GM12878 (cell line): ENCODE data around the gene ICA1L. TPM values are rescaled to one million over a fixed set of nuclear protein-coding genes. Genes with fewer than 3 reads are reported as not detected.

ENCODE experiments used
- ASH2L ChIP-seq: fragments of 300-600, 200-600 bp; sonication (generic); IDR thresholded peaks from 2 replicates; pipeline ENCODE4 v1.6.1; 2017; ENCODE audit warnings: low read depth, mild to moderate bottlenecking, borderline replicate concordance
- JUND ChIP-seq: IDR thresholded peaks from 2 replicates; pipeline ENCODE4 v1.6.1; 2012; ENCODE audit warnings: low read depth, mild to moderate bottlenecking, low read length, improper control_type of control experiment, moderate library complexity
- NBN ChIP-seq: fragments of 450-650 bp; IDR thresholded peaks from 2 replicates; pipeline ENCODE4 v1.6.1; 2016
- RUNX3 ChIP-seq: IDR thresholded peaks from 2 replicates; pipeline ENCODE4 v1.6.1; 2012; ENCODE audit warnings: low read length, inconsistent platforms
- SKIL ChIP-seq: fragments of 450-650 bp; IDR thresholded peaks from 2 replicates; pipeline ENCODE4 v1.6.1; 2017; ENCODE audit warnings: mild to moderate bottlenecking, low read depth, inconsistent platforms; ENCODE audit not compliant: poor library complexity, severe bottlenecking
- SMARCA5 ChIP-seq: fragments of 450-650 bp; IDR thresholded peaks from 2 replicates; pipeline ENCODE4 v1.6.1; 2017; ENCODE audit warnings: mild to moderate bottlenecking
- polyA plus RNA-seq, 11 experiments: library from polyadenylated mRNA; depleted of rRNA in 4 of 11; unstranded in 6 of 11; stranded (reverse) in 5 of 11; fragments of >200 nt; fragmentation: Nextera tagmentation in 4 of 11; fragmentation: Illumina TruSeq in 1 of 11; extraction: Ambion mirVana in 4 of 11; extraction: Trizol in 1 of 11; gene quantifications; 1 replicate in 1 of 11; 2 replicates in 10 of 11; pipeline versions ENCODE4 v1.2.1 to v1.2.3, GENCODE V29; 2011 to 2016; ENCODE audit warnings: inconsistent platforms in 2 of 11, missing spikeins in 2 of 11, low read depth in 1 of 11
- total RNA-seq, 4 experiments: library from RNA; depleted of rRNA in 3 of 4; stranded (reverse); fragments of >200 nt in 3 of 4; fragmentation: Illumina TruSeq in 1 of 4; extraction: Trizol in 1 of 4; gene quantifications; 2 replicates each; pipeline versions ENCODE4 v1.2.1 to v1.2.3, GENCODE V29; 2013 to 2021
- TF ChIP-seq, protein P1 (sequence below): fragments of 450-650 bp; IDR thresholded peaks from 2 replicates; pipeline ENCODE4 v1.6.1; 2018; ENCODE audit warnings: borderline replicate concordance, mild to moderate bottlenecking; ENCODE audit not compliant: partially characterized antibody
- TF ChIP-seq, protein P2 (sequence below): IDR thresholded peaks from 2 replicates; pipeline ENCODE4 v1.6.1; 2012; ENCODE audit warnings: improper control_type of control experiment, low read depth, low read length; ENCODE audit not compliant: insufficient replicate concordance

ICA1L gene
- total and polyA plus RNA-seq, 10 of the 15 experiments (the other 5 are each of a cell fraction or from before 2014, with no cell fraction given): 0.85 to 7.4 (median 3.6) TPM

DNA sequence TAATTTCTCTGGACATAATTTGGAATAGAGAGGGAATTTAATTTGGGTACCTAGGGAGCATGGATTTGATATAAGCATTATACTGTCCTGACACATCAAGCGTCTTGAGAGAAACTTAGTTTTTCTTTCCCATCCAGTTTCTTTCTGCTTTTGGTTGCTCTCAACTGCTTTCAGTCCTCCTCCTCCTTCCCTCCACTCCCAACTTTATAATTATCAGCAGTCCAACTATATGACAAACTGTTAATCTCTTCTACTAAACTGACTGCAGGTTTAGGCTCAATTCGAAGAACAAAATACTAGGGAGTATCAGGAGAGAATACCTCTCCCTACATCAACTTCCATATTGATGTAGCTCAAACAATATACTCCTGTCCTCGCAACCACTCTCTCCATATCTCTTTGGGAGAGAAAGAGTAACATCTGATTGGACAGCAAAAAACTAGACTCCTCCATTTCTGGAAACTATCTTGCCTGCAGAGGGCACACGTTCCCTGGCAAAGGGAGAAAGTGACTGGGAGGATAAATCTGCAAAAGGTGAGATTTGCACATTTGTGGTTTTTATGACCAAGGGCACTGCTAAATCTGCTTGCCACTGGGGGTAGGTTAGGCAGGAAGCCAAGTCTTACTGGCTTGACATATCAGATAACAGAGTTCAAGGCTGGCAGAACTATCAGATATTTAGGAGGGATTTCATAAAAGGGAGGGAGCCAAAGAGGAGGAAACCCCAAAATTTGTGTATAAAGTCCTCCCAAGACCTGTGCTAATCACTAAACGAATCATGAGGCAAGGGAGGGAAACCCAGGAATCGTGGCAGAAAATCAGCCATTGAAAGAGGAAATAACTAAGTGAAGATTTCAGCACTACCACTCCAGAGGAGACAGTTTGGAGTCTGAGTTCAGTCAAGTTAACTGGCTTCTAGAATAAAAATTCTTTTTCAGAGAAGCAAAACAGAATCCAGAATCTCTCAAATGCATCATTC, 40.0 kb downstream of the ICA1L start (continued):
- peak; percentile 27 for TF ChIP-seq SKIL
- TF ChIP-seq NBN: 0 out of 2 replicates have a peak, but pooled peaks have one; percentile 13
- no peak for TF ChIP-seq JUND
- TF ChIP-seq RUNX3: peak; percentile 70
- TF ChIP-seq ASH2L: no peak
- TF ChIP-seq, protein P1, sequence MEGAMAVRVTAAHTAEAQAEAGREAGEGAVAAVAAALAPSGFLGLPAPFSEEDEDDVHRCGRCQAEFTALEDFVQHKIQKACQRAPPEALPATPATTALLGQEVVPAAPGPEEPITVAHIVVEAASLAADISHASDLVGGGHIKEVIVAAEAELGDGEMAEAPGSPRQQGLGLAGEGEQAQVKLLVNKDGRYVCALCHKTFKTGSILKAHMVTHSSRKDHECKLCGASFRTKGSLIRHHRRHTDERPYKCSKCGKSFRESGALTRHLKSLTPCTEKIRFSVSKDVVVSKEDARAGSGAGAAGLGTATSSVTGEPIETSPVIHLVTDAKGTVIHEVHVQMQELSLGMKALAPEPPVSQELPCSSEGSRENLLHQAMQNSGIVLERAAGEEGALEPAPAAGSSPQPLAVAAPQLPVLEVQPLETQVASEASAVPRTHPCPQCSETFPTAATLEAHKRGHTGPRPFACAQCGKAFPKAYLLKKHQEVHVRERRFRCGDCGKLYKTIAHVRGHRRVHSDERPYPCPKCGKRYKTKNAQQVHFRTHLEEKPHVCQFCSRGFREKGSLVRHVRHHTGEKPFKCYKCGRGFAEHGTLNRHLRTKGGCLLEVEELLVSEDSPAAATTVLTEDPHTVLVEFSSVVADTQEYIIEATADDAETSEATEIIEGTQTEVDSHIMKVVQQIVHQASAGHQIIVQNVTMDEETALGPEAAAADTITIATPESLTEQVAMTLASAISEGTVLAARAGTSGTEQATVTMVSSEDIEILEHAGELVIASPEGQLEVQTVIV: no peak
- peak; percentile 44; the same call in 1 of the 2 replicates for TF ChIP-seq SMARCA5
- TF ChIP-seq, protein P2, sequence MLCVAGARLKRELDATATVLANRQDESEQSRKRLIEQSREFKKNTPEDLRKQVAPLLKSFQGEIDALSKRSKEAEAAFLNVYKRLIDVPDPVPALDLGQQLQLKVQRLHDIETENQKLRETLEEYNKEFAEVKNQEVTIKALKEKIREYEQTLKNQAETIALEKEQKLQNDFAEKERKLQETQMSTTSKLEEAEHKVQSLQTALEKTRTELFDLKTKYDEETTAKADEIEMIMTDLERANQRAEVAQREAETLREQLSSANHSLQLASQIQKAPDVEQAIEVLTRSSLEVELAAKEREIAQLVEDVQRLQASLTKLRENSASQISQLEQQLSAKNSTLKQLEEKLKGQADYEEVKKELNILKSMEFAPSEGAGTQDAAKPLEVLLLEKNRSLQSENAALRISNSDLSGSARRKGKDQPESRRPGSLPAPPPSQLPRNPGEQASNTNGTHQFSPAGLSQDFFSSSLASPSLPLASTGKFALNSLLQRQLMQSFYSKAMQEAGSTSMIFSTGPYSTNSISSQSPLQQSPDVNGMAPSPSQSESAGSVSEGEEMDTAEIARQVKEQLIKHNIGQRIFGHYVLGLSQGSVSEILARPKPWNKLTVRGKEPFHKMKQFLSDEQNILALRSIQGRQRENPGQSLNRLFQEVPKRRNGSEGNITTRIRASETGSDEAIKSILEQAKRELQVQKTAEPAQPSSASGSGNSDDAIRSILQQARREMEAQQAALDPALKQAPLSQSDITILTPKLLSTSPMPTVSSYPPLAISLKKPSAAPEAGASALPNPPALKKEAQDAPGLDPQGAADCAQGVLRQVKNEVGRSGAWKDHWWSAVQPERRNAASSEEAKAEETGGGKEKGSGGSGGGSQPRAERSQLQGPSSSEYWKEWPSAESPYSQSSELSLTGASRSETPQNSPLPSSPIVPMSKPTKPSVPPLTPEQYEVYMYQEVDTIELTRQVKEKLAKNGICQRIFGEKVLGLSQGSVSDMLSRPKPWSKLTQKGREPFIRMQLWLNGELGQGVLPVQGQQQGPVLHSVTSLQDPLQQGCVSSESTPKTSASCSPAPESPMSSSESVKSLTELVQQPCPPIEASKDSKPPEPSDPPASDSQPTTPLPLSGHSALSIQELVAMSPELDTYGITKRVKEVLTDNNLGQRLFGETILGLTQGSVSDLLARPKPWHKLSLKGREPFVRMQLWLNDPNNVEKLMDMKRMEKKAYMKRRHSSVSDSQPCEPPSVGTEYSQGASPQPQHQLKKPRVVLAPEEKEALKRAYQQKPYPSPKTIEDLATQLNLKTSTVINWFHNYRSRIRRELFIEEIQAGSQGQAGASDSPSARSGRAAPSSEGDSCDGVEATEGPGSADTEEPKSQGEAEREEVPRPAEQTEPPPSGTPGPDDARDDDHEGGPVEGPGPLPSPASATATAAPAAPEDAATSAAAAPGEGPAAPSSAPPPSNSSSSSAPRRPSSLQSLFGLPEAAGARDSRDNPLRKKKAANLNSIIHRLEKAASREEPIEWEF: no peak
- TF ChIP-seq, all 136 proteins: peak for 9
